ENCODE results near the gene PRXL2A.

GRCh38 chr10:80416479-80417098, 8.2 kb downstream of the PRXL2A start:
- TF ChIP-seq FOXM1 (IDR thresholded peaks at IDR 0.05; ENCODE audit: low read depth) (no peak), ELF1 (IDR thresholded peaks at IDR 0.05) (no peak), TAF1 (IDR thresholded peaks at IDR 0.05; ENCODE audit: borderline replicate concordance, low read depth, low read length) (no peak), CTCF (IDR thresholded peaks at IDR 0.05) (no peak), POLR2AphosphoS5 (IDR thresholded peaks at IDR 0.05; ENCODE audit: low read depth, low read length) (no peak), SIN3A (IDR thresholded peaks at IDR 0.05; ENCODE audit: borderline replicate concordance, low read depth, low read length) (no peak), RAD21 (IDR thresholded peaks at IDR 0.05; ENCODE audit: low read length) (no peak), NRF1 (IDR thresholded peaks at IDR 0.05; ENCODE audit: low read depth, low read length) (no peak)

All from SK-N-SH (cell line).